ENCODE data around the gene MNDA. TPM values are rescaled to one million over a fixed set of nuclear protein-coding genes. Genes with fewer than 3 reads are reported as not detected.

MNDA gene
- total and polyA plus RNA-seq, 10 of the 15 experiments (the other 5 are each of a cell fraction or from before 2014, with no cell fraction given), result 20.1 to 91.8 (median 38.0) TPM

GRCh38 chr1:158809862-158810261, 21.3 kb upstream of the MNDA start:
- Histone ChIP-seq H3K4me2 (ENCODE audit: control insufficient read depth, insufficient read depth) (no peak overlapping the region), H3K79me2 (ENCODE audit: control insufficient read depth, insufficient read depth, low read length) (no peaks in the 10 kb centered on the region), H3K36me3 (ENCODE audit: control insufficient read depth in 2 of 2, insufficient read depth in 2 of 2, low read length in 1 of 2) (no peaks in the 10 kb centered on the region), H3K27ac (ENCODE audit: control insufficient read depth, insufficient read depth) (no peak overlapping the region), H3K4me3 (no peak overlapping the region), H3K9me3 (replicated peaks; ENCODE audit: control insufficient read depth, insufficient read depth, low read length) (no peaks in the 10 kb centered on the region), H4K20me1 (ENCODE audit: control insufficient read depth, insufficient read depth) (no peaks in the 10 kb centered on the region), H3K4me1 (ENCODE audit: control insufficient read depth, insufficient read depth, low read length) (no peaks in the 10 kb centered on the region), H2AFZ (ENCODE audit: control insufficient read depth, low read depth, low read length) (no peak overlapping the region), H3K27me3 (replicated peaks in 1 of 2; ENCODE audit: control insufficient read depth in 2 of 2, insufficient read depth in 2 of 2, low read length in 1 of 2) (no peaks in the 10 kb centered on the region), H3K9ac (ENCODE audit: control insufficient read depth, insufficient read depth, low read length) (no peak overlapping the region)
- FAIRE-seq (no peak), ATAC-seq (no peak), DNase-seq (ENCODE audit: low read depth, low spot score) (no peak)
- TF ChIP-seq SUPT20H (IDR thresholded peaks at IDR 0.05; ENCODE audit: borderline replicate concordance, control insufficient read depth, low read depth, low read length), result no peak
- no peak for TF ChIP-seq MYC (IDR thresholded peaks at IDR 0.05; ENCODE audit: insufficient read depth, insufficient read length, insufficient replicate concordance, low read length, severe bottlenecking)
- TF ChIP-seq PAX5 (IDR thresholded peaks at IDR 0.05; ENCODE audit: borderline replicate concordance, low read depth, low read length), result no peak
- TF ChIP-seq IKZF2 (IDR thresholded peaks at IDR 0.05), result no peak
- TF ChIP-seq NBN (IDR thresholded peaks at IDR 0.05), result no peak
- no peak for TF ChIP-seq NR2C2 (IDR thresholded peaks at IDR 0.05; ENCODE audit: borderline replicate concordance, control insufficient read depth, insufficient read length, low read depth)
- TF ChIP-seq IRF3 (IDR thresholded peaks at IDR 0.05), result no peak
- TF ChIP-seq EZH2 (IDR thresholded peaks at IDR 0.05; ENCODE audit: borderline replicate concordance, control insufficient read depth, low read depth, low read length), result no peak
- TF ChIP-seq RB1 (IDR thresholded peaks at IDR 0.05; ENCODE audit: borderline replicate concordance), result no peak
- TF ChIP-seq CBX5 (IDR thresholded peaks at IDR 0.05; ENCODE audit: low read depth), result no peak
- TF ChIP-seq NFXL1 (IDR thresholded peaks at IDR 0.05; ENCODE audit: borderline replicate concordance), result no peak
- no peak for TF ChIP-seq CEBPZ (IDR thresholded peaks at IDR 0.05; ENCODE audit: low read depth, low read length)
- TF ChIP-seq EP300 (IDR thresholded peaks at IDR 0.05; ENCODE audit: borderline replicate concordance in 1 of 2, control insufficient read depth in 1 of 2, low read depth in 2 of 2, low read length in 2 of 2), result no peak
- TF ChIP-seq FOXK2 (IDR thresholded peaks at IDR 0.05), result no peak
- ChIA-PET POLR2A (no interaction called here), RAD21 (ENCODE audit: unreplicated experiment) (no interaction called here), CTCF (no interaction called here), SMC1A (ENCODE audit: uncharacterized antibody, unreplicated experiment) (interaction anchor here (0.6 to 0.9 kb wide), 3 partner anchors 17 to 42 kb away, joined by 3 to 5 read pairs (median 4); partner anchors contain the start of gene MNDA)
- no TSS peak for BruUV-seq (replicated peaks)
- intact Hi-C loops (cut with micrococcal nuclease; ENCODE audit: unreplicated experiment), result loop anchor here (10.0 kb wide), 1 partner anchor 165 kb away; no protein-coding TSS in a partner anchor
- 76% methylated on average over 5 of the region's 5 CpGs for WGBS (ENCODE audit: insufficient coverage, insufficient replicate concordance, low lambda C conversion rate, missing lambda C conversion rate)
- in situ Hi-C loops (cut with MboI), result no loop called here
